M059J (cell line): Measurements from ENCODE around the gene CD55. TPM values are rescaled to one million over a fixed set of nuclear protein-coding genes. Genes with fewer than 3 reads are reported as not detected.
"Not testable (repeated sequence)": the region's sequence is repeated elsewhere in the genome, so short reads cannot be mapped to it uniquely, and the experiment has no call there.

Experiments used
- DNase-seq: peaks from one replicate; pipeline ENCODE4 v3.0.0-alpha.2; 2012; ENCODE audit warnings: low read depth
- total RNA-seq: library from RNA; depleted of rRNA; stranded (reverse); fragments of >200 nt; shearing (Covaris generic); gene quantifications from 2 replicates; pipeline ENCODE4 v1.2.3, GENCODE V29; 2014

Gene CD55
- total RNA-seq, 1 experiment from 2014 or later, result 54.5 TPM

DNA sequence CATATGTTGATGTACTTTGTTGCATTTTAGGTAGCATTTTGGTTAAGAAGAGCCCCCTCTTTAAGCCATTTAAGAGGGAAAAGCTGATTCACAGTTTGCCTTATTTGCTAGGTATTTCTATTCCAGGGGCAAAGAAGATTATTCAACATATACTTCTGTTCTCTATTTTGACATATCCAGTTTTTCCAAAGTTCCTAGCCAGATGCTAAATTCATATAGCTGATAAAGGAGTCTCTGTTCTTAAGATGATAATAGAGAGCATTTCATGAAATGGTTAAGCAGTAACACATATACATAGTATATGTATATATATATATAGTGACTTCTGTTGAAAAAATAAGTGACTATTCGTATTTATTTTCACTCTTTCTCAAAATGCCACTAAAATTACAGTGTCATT is 15.5 kb upstream of the CD55 start:
- DNase-seq, result no peak

DNA sequence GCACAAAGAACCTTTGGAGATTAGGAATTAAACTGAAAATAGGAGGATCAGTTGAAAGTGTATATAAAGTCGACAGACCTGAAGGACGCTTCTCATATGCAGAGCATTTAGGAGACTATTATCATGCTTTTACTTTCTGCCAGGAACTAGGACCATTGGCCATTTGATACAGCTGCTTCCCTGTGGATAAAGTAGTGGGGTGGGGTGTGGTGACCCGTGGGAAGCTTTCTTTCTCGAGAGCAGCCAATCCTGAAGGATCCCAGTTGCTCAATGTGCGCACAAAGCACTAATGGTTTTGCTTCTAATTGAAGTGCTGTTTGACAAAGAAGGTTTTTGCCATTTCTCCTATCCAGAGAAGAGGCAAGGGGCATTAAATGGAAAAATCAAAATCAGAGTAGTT is 14.9 kb upstream of the CD55 start:
- no peak for DNase-seq

DNA sequence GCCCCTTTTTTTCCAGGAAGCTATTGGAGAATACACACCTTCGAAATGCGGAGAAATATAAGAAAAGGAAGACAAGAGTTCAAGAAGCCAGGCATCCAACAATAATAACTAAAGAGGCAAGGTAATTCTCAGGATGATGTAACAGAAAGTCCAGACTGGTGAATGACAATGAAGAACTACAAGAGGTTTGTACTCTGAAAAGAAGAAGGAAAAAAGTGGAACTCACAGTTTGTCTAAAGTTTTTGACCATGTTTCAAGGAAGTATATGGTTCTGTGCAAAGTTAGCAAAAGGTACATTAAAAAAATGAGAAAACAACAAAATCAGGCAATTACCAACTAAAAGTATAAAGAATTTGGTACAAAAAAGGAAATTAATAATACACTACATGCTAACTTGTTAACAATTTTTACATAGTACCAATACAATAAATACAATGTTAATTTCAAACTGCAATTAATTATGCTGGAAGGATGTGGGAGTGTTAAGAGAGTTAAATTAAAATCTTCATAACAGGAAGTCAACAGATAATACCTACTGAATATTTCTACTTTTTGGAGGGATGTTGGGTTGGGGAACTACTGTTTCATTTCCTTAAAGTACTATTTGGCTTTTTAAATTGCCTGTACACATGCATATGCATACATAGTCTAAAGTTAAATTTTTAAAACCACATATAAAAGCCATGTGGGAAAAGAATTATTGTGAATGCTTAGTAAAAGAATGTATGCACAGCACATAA is 12.9 kb upstream of the CD55 start:
- DNase-seq, result no peak

DNA sequence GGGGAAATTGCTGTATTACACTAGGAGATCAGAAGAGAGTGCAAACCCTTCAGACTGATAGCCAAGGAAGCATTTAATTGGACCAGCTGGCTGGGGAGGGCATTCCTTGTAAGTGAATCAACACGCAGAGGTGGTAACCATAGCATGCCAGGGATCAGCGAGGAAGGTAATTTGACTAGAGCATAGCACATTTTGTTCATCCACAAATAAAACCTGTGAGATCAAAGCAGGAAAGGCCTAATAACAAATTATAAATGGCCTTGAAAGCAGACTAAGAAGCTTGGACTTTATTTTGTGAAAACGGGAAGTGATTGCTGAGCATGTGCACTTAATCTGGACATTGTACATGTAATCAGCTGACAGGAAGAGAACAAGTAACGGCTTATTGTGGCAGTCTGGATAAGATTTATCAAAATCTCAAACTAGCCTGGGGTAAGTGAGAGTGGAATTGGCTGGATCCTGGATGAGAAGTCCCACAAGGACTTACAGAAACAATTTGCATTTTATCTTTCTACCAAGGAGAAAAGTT is 11.7 kb upstream of the CD55 start:
- peak; percentile 94 for DNase-seq

DNA sequence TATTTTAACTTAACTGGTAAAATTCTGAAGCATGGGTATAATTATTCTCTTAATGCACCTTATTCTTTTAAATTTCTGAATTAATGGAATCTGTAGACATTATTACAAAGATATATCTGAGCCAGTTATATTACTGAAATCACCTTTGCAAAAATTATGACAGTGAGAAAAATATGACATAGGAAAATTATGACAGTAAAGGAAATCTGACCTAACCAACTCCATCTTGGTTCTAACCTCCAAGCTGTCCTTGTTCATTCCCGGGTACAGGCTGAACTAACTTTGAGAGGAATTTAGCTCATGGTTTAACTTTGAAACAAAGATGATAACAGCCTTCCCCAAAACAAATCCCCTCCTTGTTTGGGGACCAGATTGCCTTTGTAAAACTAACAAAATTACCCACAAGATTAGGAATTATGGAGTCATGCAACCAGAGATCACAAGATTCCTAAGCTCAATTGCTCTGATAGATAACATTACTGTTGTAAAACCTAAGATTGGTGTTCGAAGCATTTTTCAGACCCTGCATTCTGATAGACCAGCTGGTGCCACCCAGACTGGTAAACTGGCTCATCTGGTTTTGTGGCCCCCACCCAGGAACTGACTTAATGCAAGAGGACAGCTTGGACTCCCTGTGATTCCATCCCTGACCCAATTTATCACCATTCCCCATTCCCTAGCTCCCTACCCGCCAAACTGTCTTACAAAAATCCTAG is 9.4 kb upstream of the CD55 start:
- no peak for DNase-seq

DNA sequence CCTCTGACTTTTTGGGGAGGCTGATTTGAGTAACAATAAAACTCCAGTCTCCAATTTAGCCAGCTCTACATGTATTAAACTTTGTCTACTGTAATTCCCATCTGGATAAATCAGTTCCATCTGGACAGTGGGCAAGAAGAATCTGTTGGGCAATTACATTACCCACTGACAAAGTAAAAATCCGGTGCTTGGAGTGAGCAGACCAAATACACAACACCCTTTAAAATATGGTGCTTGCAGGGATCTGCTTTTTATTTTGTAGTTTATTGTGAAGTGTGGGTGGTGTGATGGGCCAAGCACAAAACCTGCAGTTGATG is 8.9 kb upstream of the CD55 start:
- DNase-seq, result no peak

DNA sequence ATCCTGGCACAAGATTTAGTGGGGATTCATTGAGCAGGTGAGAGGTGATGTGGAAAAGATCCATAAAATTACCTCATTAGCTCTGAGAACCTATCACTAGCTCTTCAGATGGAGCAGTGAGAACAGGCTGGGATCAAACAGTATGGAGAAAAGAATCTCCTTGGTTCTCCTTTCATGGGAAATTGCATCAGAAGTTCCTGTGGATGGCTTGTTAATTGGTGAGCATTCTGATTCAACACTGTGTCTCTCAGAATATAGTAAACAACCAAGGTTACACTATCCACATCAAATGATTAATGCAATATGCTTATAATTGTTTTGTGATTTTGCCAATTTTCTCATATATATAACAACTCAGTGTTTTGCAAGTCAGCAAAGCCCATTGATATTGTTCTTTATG is 8.3 kb upstream of the CD55 start:
- peak; percentile 41 for DNase-seq

DNA sequence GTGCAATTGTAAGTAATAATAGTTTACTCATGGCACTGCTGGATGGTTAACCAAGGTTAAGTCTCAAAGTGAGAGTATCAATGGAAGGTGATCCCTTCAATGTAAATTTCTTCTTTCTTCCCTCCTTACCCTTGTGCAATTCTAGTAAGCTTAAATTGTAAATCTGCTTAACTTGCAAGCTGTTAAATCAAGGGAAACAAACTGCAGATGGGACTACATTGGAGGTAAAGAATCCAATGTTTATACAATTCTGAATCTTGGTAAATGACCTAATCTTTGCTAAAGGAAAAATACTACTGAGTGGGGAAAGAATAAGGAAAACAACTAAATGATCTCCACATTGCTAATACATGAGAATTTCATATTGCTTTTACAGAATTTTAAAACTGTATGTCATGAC is 6.7 kb upstream of the CD55 start:
- DNase-seq, result peak; percentile 9

DNA sequence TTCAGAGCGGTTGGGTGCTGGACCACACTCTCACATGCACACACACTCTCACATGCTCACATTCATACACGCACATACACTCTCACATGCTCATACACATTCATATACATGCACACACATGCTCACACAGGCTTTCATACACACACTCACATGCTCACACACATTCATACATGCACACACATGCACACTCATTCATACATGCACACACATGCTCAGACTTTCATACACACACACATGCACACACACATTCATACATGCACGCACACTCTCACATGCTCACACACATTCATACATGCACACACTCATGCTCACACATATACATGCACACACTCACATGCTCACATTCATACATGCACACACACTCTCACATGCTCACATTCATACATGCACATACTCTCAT is 6.0 kb upstream of the CD55 start:
- no peak for DNase-seq

DNA sequence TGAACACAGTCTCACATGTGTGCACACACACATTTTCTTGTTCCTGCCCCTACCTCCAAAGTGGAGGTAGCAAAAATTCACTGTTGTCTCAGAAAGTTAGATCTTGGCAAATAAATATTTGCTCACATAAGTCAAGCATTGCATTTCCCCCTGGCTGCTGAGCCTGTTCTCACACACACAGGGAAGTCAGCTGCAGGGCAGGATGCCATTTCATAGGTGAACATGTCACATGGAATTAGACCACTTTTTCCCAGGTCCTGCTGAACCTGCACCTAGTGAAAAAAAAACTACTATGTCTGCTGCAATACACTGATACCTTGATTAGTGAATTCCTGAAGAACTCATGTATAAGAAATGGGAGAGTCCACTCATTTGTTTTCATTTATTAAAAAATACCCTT is 5.3 kb upstream of the CD55 start:
- DNase-seq, result no peak

DNA sequence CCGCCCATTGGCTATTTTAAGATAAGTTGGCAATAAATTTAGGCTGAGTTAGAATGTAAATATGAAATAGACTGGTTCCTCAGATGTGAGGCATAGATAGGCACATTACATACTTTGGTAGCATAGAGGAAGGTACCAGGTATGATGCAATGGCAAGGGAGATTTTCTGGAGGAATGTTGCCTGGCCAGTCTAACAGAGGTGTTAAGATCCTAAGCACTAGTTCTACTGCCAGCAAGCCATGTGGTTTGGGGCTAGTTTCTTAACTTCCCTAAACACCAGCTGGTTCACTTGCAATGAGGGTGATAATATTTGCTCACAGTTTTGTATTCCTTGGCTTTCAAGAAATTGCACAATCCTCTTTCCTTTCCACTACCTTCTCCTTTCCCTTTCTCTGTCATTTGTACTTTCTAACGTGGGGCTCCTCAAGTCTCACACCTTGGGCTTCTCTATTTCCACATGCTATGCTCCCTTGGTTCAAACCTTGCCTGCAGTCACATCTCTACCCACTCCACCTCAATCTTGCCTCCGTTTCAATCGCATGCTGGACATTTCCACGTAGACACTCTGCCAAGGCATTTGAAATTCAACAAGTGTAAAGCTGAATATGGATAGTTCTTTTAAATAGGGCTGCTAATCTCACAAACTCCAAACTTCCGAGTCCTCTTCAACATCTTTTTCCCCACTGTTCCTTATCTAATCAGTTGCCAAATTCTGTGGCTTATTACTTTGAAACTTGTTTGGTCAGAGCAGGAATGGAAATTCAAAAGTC is 4.7 kb upstream of the CD55 start:
- no peak for DNase-seq

DNA sequence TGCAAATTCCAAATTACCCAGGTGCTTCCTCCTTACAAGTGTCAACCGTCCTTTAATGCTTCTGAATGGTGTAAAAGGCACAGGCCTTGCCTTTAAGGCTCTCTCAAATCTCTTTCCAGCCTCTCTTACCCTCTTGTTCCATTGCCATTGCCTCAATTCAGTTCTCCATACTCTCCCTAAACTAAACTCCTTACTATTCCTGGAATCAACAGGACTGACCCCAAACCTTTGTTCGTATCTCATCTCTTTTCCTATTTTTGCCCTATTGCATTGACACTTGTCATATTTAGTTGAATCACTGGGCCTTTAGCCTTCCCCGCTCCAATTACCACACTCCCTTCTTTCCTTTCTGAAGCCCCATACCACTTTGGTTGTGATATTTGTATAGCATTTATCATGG is 3.9 kb upstream of the CD55 start:
- no peak for DNase-seq

DNA sequence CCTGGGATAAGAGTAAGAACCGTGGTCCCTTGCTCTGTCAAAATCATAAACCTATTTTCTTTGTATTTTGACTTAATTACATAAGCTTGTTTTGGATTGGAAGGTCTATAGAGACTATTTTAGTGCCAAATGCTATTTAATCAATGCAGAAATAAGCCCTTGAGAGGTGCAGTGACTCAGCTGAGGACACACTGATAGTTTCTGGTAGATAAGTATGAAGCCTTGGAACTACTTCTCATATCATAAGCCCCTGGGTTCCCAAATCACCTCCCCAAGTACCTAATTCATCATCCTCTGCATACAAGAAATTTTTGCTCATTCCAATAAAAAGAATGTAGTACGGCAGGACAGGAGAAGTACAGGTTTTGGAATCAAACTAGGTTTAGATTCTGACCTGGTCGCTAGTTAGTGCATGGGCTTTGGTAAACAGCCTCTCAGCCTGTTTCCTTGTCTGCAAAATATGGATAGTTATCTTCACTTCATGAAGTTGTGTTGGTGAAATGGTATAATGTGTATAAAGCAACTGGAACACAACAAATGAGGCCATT is 3.3 kb upstream of the CD55 start:
- no peak for DNase-seq

DNA sequence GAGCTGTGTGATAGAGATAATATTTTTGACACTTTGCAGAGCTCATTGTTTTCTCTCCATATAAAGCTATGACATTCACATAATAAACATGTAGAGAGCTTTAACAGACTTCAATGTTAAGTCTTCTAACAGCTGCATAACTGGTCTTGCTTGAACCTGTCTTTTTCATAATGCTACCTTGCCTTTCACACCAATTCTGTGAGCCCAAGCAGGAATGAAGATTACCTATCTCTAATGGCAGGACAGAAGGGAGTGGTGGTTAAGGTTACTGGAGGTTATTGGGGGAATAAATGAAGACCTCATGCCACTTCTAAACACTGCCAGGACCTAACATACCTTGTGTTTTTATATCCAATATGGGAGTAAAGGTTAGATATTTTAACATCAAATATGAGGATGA is 2.3 kb upstream of the CD55 start:
- DNase-seq, result no peak

DNA sequence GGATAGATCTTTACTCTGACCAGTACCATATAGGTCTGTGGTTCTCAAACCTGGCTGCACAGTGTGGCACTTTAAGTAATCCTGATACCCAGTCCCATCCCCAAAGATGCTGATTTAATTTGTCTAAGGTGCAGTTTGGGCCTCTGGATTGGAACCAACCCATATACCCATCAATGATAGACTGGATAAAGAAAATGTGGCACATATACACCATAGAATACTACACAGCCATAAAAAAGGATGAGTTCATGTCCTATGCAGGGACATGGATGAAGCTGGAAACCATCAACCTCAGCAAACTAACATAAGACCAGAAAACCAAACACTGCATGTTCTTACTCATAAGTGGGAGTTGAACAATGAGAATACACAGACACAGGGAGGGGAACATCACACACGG is 1.4 kb upstream of the CD55 start:
- not testable (repeated sequence) for DNase-seq

DNA sequence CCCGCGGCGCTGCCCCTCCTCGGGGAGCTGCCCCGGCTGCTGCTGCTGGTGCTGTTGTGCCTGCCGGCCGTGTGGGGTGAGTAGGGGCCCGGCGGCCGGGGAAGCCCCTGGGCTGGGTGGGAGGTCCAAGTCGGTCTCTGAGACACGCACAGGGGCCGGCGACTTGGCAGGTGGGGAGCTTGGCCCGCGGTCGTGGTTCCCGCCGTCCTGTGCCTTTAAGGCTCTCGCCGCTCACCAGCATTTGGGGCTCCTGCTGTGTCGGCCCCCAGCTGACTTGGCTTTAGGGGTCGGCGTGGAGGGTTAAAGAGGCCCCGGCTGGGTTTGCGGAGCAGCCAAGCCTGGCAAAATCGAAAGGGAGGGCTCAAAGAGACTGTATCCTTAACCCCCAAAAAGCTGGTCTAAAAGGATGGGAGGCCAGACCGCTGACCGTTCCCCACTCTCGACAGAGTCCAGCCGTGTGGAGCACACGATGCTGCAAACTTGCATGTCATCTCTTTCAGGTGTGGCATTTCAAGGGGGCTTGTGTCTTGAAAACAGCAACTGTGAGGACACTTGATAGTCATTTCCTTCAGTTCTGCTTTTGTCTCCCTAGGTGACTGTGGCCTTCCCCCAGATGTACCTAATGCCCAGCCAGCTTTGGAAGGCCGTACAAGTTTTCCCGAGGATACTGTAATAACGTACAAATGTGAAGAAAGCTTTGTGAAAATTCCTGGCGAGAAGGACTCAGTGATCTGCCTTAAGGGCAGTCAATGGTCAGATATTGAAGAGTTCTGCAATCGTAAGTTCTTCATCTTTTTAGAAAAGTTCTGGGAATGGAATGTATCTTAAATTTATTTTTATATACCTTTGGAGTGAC is 540 bp downstream of the CD55 start:
- peak; percentile 28 for DNase-seq

DNA sequence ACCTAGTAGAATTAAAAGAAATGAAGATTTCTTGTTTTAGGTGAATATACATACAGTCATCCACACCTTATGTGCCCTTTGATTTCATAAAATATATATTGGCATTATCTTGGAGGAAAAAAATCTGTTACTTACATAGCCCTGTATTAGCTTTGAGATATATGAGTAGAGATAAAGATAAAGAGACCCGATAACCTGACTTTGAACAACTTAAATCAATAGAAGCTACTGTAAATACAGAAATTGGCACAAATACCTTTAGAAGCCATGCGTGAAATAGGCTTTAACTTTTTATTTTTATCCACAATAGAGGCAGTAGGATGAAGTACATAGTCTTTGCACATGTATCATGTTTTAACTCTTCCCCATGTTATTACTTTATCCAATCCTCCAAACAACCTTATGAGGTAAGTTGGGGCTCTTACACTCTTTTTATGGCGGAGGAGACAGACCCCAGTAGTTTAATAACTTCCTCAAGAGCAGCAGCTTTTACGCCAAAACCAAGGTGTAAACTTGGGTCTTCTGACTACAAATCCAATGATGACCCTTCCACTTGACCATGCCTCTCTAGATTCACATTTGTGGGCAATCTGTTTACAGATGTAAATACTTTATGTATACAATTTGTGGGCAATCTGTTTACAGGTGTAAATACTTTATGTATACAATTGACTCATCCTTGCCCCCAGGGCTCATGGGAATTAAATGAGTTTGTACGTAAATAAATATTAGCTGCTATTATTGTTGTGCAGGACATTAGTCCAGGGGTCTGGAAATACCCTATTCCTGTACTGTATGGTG is 2.1 kb downstream of the CD55 start:
- no peak for DNase-seq

DNA sequence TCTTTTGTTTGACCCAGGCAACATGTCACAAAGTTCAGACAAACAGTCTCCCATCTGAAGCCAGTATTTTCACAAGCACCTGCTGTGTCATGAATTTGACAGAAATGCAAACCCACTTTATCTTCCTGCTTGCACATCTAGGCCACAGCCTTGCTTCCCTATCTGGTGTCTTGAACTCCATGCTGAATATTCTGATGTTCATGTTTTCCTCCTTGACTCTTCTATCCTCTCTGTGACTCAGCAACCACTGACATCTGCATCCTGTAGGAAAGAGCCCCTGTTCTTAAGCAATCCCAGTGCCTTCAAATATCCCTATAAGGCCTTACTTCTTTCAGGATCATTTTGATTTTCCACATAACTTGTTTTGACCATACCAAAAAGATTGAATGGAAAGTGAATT is 6.5 kb downstream of the CD55 start:
- DNase-seq, result peak; percentile 61

DNA sequence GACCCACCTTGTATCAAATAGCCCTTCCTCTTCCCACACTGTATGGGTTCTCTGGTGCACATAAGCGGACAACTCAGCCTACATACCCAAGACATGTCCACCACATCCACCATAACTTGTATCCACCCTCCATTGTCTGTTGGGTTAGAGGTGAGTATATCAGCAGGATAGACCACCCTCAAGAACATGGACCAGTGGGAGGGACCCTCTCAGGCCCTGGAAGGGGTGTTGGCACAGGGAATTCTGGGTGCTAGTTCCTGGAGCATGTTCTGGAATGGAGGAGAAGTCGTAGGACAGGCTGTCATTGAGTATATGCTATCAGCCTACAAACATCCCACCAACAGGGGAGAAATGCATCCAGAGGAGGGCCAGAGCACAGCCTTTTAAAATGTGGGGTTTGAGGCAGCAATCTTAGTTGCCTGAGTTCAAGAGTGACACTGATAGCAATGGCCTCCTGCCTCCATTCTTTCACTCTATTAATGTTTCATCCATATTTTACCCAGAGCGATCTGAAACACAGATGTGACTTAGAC is 7.5 kb downstream of the CD55 start:
- DNase-seq, result no peak

DNA sequence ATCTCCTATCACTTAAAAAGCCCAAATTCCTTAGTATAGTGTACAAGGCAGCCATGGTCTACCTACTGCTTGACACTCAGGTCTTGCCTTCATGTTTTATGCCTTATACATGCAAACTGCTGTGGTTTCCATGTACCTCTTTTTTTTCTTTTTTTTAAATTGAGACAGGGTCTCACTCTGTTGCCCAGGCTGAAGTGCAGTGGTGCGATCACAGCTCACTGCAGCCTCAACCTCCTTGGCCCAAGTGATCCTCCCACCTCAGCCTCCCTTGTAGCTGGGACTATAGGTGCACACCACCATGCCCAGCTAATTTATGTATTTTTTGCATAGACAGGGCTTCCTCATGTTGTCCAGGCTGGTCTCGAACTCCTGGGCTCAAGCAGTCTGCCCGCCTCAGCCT is 8.0 kb downstream of the CD55 start:
- DNase-seq, result no peak
